Left ventricle myocardium inferior (tissue), 1 donor: ENCODE measurements around the gene SNX18. TPM values are rescaled to one million over a fixed set of nuclear protein-coding genes. Genes with fewer than 3 reads are reported as not detected.

Experiments used
- DNase-seq: peaks from one replicate; pipeline ENCODE4 v3.0.0-alpha.2; 2020
- H3K27ac ChIP-seq: fragments of 200-600 bp; replicated peaks from 2 replicates; pipeline ENCODE4 v1.8.0; 2021
- H3K27me3 ChIP-seq: fragments of 200-600 bp; 2 replicates; pipeline ENCODE4 v1.8.0; 2021; ENCODE audit warnings: low read depth
- H3K36me3 ChIP-seq: fragments of 200-600 bp; 2 replicates; pipeline ENCODE4 v1.8.0; 2021
- H3K4me1 ChIP-seq: fragments of 200-600 bp; 2 replicates; pipeline ENCODE4 v1.8.0; 2021
- H3K4me3 ChIP-seq: fragments of 200-600 bp; 2 replicates; pipeline ENCODE4 v1.8.0; 2021; ENCODE audit warnings: mild to moderate bottlenecking, moderate library complexity
- H3K9me3 ChIP-seq: fragments of 200-600 bp; replicated peaks from 2 replicates; pipeline ENCODE4 v1.8.0; 2021
- intact Hi-C: fragments of 100-400 bp; cut with micrococcal nuclease; formaldehyde crosslinking; loops from one replicate; pipeline ENCODE4 v1.11.0; 2022
- total RNA-seq: library from RNA; stranded (reverse); fragmentation: NEBNext Ultra II Directional; extraction: Animal tissue kit (Norgen Biotek cat#: 25700); gene quantifications from one replicate; pipeline ENCODE4 v1.2.1, GENCODE V29; 2021
- TF ChIP-seq, protein P1 (sequence below): fragments of 200-600 bp; IDR thresholded peaks from 2 replicates; pipeline ENCODE4 v1.8.0; 2021; ENCODE audit warnings: antibody characterized with exemption, mild to moderate bottlenecking, borderline replicate concordance
- donor health status: DM: no; HTN: yes; CAD: no; lungs with severe emphysema.

Gene SNX18
- total RNA-seq, 1 donor from 2014 or later = 28.7 TPM

- no peaks in the 10 kb centered on the region for H3K4me1 ChIP-seq
- DNase-seq = no peak
- intact Hi-C loops = no loop called here
- no peaks in the 10 kb centered on the region for H3K36me3 ChIP-seq
- H3K4me3 ChIP-seq = no peak overlapping the region
- no peaks in the 10 kb centered on the region for H3K9me3 ChIP-seq
- H3K27ac ChIP-seq = no peak overlapping the region
- TF ChIP-seq, protein P1, sequence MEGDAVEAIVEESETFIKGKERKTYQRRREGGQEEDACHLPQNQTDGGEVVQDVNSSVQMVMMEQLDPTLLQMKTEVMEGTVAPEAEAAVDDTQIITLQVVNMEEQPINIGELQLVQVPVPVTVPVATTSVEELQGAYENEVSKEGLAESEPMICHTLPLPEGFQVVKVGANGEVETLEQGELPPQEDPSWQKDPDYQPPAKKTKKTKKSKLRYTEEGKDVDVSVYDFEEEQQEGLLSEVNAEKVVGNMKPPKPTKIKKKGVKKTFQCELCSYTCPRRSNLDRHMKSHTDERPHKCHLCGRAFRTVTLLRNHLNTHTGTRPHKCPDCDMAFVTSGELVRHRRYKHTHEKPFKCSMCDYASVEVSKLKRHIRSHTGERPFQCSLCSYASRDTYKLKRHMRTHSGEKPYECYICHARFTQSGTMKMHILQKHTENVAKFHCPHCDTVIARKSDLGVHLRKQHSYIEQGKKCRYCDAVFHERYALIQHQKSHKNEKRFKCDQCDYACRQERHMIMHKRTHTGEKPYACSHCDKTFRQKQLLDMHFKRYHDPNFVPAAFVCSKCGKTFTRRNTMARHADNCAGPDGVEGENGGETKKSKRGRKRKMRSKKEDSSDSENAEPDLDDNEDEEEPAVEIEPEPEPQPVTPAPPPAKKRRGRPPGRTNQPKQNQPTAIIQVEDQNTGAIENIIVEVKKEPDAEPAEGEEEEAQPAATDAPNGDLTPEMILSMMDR = no peak
- no peaks in the 10 kb centered on the region for H3K27me3 ChIP-seq
Measured at GRCh38 chr5:54491326-54491725, 26.2 kb upstream of the SNX18 start.

DNA sequence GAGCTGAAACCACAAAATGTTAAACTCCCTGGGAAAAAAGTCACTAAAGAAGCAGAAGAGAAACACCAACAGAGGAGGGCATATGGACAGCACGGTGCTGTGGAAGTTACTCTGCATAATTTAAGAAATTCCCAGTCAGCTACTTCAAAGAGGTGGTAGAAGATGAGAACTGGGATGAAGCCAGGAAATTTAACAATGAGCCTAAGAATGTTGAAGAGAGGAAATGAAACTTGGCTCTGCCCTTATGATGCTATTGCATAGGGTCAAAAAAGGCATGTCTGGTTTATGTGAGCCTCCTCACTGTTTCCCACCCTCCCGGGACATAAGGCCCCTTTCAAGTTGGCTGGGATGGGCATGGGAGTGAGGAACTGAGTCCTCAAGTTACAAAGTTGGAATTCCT, 25.4 kb upstream of the SNX18 start:
- H3K36me3 ChIP-seq = no peaks in the 10 kb centered on the region
- H3K4me1 ChIP-seq = no peaks in the 10 kb centered on the region
- TF ChIP-seq, protein P1 = no peak
- no peaks in the 10 kb centered on the region for H3K9me3 ChIP-seq
- H3K27ac ChIP-seq = no peak overlapping the region
- DNase-seq = no peak
- intact Hi-C loops = no loop called here
- no peak overlapping the region for H3K4me3 ChIP-seq
- H3K27me3 ChIP-seq = no peaks in the 10 kb centered on the region

DNA sequence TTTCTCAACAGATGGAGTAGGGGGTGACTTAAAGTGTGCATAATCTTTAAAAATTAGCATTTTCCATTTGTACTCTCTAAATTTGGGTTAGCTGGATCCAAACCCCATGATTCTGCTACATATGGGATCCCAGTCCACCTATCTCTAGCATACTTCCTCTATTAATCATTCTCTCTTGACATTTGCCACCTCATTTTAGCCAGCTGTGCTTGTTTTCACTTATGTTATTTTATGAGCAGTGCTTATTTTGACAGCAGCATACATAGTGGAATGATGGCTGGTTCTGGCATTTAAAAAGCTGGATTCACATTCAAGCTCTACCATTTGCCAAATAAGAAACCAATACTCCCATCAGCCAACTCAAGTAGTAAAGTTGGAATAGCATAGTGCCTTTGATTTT, 22.5 kb upstream of the SNX18 start:
- Histone ChIP-seq H3K9me3 (peaks cover 11% of the 10 kb centered on the region), H3K27me3 (no peaks in the 10 kb centered on the region), H3K27ac (no peak overlapping the region), H3K4me3 (no peak overlapping the region), H3K4me1 (no peaks in the 10 kb centered on the region), H3K36me3 (no peaks in the 10 kb centered on the region)
- DNase-seq = no peak
- TF ChIP-seq, protein P1 = no peak
- intact Hi-C loops = no loop called here

DNA sequence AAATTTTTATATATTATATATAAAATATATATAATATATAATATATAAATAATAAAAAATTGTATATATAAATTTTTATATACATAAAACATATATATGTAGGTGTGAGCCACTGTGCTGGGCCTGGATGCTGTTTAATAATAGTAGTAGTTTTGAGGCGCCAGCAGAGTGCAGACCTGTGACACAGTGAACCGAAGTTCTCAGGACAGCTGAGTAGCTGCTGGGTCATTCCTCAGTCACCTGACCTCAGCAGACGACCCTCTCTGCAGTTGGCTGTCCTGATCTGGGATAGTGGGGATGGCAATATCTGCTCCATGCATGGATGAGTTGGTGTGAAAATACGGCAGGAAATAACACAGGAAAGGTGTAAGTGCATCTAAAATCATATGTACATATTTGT, 3.3 kb upstream of the SNX18 start:
- Histone ChIP-seq H3K27me3 (no peaks in the 10 kb centered on the region), H3K36me3 (peaks cover 8% of the 10 kb centered on the region), H3K4me3 (no peak overlapping the region), H3K27ac (no peak overlapping the region), H3K4me1 (peaks cover 24% of the 10 kb centered on the region), H3K9me3 (no peaks in the 10 kb centered on the region)
- intact Hi-C loops = no loop called here
- TF ChIP-seq, protein P1 = no peak
- DNase-seq = no peak

GRCh38 chr5:54514841-54515432, 2.6 kb upstream of the SNX18 start:
- TF ChIP-seq, protein P1 = no peak
- Histone ChIP-seq H3K4me3 (no peak overlapping the region), H3K27ac (no peak overlapping the region), H3K4me1 (peaks cover 31% of the 10 kb centered on the region), H3K36me3 (peaks cover 9% of the 10 kb centered on the region), H3K9me3 (no peaks in the 10 kb centered on the region), H3K27me3 (no peaks in the 10 kb centered on the region)
- no peak for DNase-seq
- intact Hi-C loops = no loop called here

DNA sequence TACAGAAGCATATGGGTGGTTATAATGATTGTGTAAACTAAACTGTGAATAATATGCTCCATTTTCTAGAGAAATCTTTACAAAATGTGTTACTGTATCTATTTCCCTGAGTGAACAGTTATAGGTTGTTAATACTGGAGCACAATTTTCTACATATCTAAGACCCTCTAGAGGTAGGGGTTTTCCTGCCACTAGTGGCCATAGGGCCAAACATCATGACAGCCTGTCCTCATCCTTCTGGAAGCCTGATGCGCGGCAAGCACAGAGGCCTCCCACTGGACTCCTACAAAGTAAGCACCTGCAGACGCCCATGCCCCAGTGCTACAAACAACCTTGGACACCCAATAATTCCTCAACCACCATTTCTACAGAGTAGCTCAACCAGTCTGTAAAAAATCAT, 1.9 kb upstream of the SNX18 start:
- Histone ChIP-seq H3K4me1 (peaks cover 36% of the 10 kb centered on the region), H3K9me3 (no peaks in the 10 kb centered on the region), H3K36me3 (peaks cover 9% of the 10 kb centered on the region), H3K4me3 (no peak overlapping the region), H3K27ac (no peak overlapping the region), H3K27me3 (no peaks in the 10 kb centered on the region)
- TF ChIP-seq, protein P1 = no peak
- DNase-seq = no peak
- intact Hi-C loops = no loop called here
